Peyer's patch (tissue), 4 donors: ENCODE data around the gene SUSD1. TPM values are rescaled to one million over a fixed set of nuclear protein-coding genes. Genes with fewer than 3 reads are reported as not detected.
A peak's percentile ranks its signal among the peaks of the same experiment; 100 is the strongest.

Source experiments
- DNase-seq, 3 donors: peaks; one replicate each; pipeline ENCODE4 v3.0.0-alpha.2; 2017 to 2019
- H3K27ac ChIP-seq, 4 donors: fragments of 200-600 bp; sonication (generic); one replicate each; pipeline ENCODE4 v1.5.1; 2016 to 2019
- H3K27me3 ChIP-seq, 2 donors: fragments of 200-600 bp; sonication (generic); one replicate each; pipeline ENCODE4 v1.5.1; 2019
- H3K36me3 ChIP-seq, 3 donors: fragments of 200-600 bp; sonication (generic); one replicate each; pipeline ENCODE4 v1.5.1; 2016 to 2019
- H3K4me1 ChIP-seq, 4 donors: fragments of 200-600 bp; sonication (generic); one replicate each; pipeline ENCODE4 v1.5.1; 2016 to 2019
- H3K4me3 ChIP-seq, 4 donors: fragments of 200-600 bp; sonication (generic); 1 replicate in 3 of 4; 2 replicates in 1 of 4; pipeline ENCODE4 v1.5.1; 2016 to 2019; ENCODE audit warnings: mild to moderate bottlenecking in 1 of 4
- H3K9me3 ChIP-seq, 4 donors: fragments of 200-600 bp; sonication (generic); one replicate each; pipeline ENCODE4 v1.5.1; 2016 to 2019; ENCODE audit warnings: mild to moderate bottlenecking in 1 of 4
- CTCF ChIP-seq, 6 experiments: fragments of 450-650 bp in 4 of 6; fragments of 200-600 bp in 2 of 6; sonication (generic) in 1 of 6; IDR thresholded peaks; one replicate each; pipeline ENCODE4 v1.5.1; 2017 to 2019; ENCODE audit warnings: antibody characterized with exemption in 6 of 6, mild to moderate bottlenecking in 3 of 6, moderate library complexity in 1 of 6
- POLR2A ChIP-seq, 2 donors: fragments of 450-650 bp; IDR thresholded peaks; one replicate each; pipeline ENCODE4 v1.5.1; 2017; ENCODE audit warnings: antibody characterized with exemption in 2 of 2, mild to moderate bottlenecking in 2 of 2, moderate library complexity in 2 of 2
- total RNA-seq, 4 donors: library from RNA; depleted of rRNA; stranded (reverse); fragments of >200 nt; gene quantifications; one replicate each; pipeline ENCODE4 v1.1.0, GENCODE V29; 2016

SUSD1 gene
- total RNA-seq, 4 donors from 2014 or later, result 10.6 to 28.9 (median 21.3) TPM

- no peaks in the 10 kb centered on the region for H3K36me3 ChIP-seq
- H3K4me1 ChIP-seq, result peaks cover 3 to 47% (median 18%) of the 10 kb centered on the region in 4 donors
- TF ChIP-seq CTCF (IDR thresholded peaks at IDR 0.05) (peak in 2 of 6 experiments; percentile 24), POLR2A (IDR thresholded peaks at IDR 0.05) (peak; percentile 9 to 16)
- no peaks in the 10 kb centered on the region for H3K9me3 ChIP-seq
- DNase-seq, result peak in 2 of 3 donors; percentile 83 to 90
- H3K27ac ChIP-seq, result peak overlapping the region; percentile 1 to 93 (median 74)
- H3K27me3 ChIP-seq, result no peaks in the 10 kb centered on the region
- H3K4me3 ChIP-seq, result no peak overlapping the region
Observed at GRCh38 chr9:112065806-112066606, 109.1 kb downstream of the SUSD1 start.

DNA sequence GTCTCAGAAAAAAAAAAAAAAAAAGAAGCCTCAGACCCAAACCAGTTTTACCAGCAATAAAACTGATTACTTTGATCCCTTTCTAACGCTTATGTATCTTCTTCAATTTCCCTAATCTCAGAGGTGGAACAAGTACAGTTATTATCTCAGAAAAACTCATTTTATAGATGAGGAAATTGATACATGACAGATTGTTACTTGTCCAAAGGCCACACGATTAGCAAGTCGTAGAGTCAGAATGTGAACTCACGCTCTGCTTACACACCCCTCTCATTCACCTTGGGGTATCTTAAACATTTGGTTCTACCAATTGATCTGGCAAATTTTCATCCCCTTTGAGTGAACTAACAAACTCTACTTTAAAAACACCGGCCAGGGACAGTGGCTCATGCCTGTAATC, 110.2 kb downstream of the SUSD1 start:
- TF ChIP-seq POLR2A (IDR thresholded peaks at IDR 0.05), result peak in 1 of 2 donors; percentile 6
- no peak for TF ChIP-seq CTCF (IDR thresholded peaks at IDR 0.05)
- peak overlapping the region in 3 of 4 donors; percentile 65 to 93 (median 84) for H3K27ac ChIP-seq
- H3K9me3 ChIP-seq, result no peaks in the 10 kb centered on the region
- DNase-seq, result no peak
- H3K36me3 ChIP-seq, result no peaks in the 10 kb centered on the region
- peaks cover 6 to 49% (median 24%) of the 10 kb centered on the region in 4 donors for H3K4me1 ChIP-seq
- no peaks in the 10 kb centered on the region for H3K27me3 ChIP-seq
- H3K4me3 ChIP-seq, result no peak overlapping the region

DNA sequence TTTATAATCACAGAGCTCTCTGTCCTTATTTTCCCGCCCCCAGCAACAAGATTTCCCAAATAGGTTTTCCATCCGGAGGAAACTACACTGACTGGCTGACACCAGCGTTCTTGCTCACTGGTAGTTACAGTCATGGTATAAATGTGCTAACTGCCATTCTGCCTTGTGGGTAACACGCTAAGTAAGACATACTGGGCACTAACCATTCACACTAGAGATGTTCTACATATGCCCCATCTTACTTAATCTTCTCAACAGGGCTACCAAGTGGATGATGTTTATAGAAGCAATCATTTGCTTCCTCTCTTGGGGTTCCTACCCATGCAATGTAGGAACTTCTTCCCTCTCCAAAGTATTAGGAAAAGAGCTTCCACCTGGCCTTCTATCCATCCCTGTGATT, 111.5 kb downstream of the SUSD1 start:
- H3K4me1 ChIP-seq, result peaks cover 6 to 50% (median 23%) of the 10 kb centered on the region in 4 donors

GRCh38 chr9:112063151-112063550, 111.9 kb downstream of the SUSD1 start:
- Histone ChIP-seq H3K36me3 (no peaks in the 10 kb centered on the region), H3K27ac (peak overlapping the region in 1 of 4 donors; percentile 93), H3K4me3 (no peak overlapping the region), H3K9me3 (no peaks in the 10 kb centered on the region), H3K4me1 (peaks cover 6 to 53% (median 23%) of the 10 kb centered on the region in 4 donors), H3K27me3 (no peaks in the 10 kb centered on the region)
- TF ChIP-seq CTCF (IDR thresholded peaks at IDR 0.05), result no peak
- TF ChIP-seq POLR2A (IDR thresholded peaks at IDR 0.05), result no peak
- no peak for DNase-seq

More for the DNA sequence above, 111.5 kb downstream of the SUSD1 start:
- no peak for DNase-seq
- Histone ChIP-seq H3K36me3 (no peaks in the 10 kb centered on the region), H3K27ac (peak overlapping the region in 2 of 4 donors; percentile 41 to 93), H3K4me3 (no peak overlapping the region), H3K27me3 (no peaks in the 10 kb centered on the region), H3K9me3 (no peaks in the 10 kb centered on the region)
- TF ChIP-seq CTCF (IDR thresholded peaks at IDR 0.05), result no peak
- TF ChIP-seq POLR2A (IDR thresholded peaks at IDR 0.05), result no peak

DNA sequence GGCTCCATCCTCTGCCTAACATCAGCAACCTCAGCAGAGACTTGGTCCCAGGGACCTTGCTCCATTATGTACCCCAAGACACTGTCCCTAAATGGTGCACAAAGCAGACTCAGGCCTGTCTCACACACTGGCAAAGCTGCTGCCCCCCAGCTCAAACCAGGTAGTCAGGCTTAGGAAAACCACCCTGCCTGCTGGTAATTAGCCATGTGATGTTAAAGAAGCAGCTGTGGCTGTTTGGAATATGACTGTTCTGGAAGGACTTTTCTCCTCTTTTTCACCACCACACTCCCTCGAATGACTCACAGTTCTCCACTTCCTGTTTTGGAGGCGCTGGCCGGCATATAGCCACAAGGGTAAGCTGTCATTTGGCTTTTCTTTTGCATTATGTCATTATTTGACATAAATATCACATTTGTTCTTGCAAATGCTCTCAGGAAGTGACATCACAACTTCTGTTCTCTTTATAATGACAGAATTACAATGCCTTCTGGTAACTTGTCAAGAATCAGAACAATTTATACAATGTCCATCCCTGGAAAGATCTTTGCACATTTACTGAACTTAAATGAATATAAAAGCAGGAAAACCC, 113.9 kb downstream of the SUSD1 start:
- peak in 1 of 2 donors; percentile 23 for TF ChIP-seq POLR2A (IDR thresholded peaks at IDR 0.05)
- peak in 3 of 6 experiments; percentile 35 to 48 (median 40) for TF ChIP-seq CTCF (IDR thresholded peaks at IDR 0.05)
- H3K4me3 ChIP-seq, result no peak overlapping the region
- H3K36me3 ChIP-seq, result no peaks in the 10 kb centered on the region
- peak overlapping the region; percentile 62 to 94 (median 78) for H3K27ac ChIP-seq
- H3K4me1 ChIP-seq, result peaks cover 6 to 53% (median 23%) of the 10 kb centered on the region in 4 donors
- no peaks in the 10 kb centered on the region for H3K27me3 ChIP-seq
- DNase-seq, result peak in 2 of 3 donors; percentile 44 to 82
- no peaks in the 10 kb centered on the region for H3K9me3 ChIP-seq
